HG02798 (cell line): ENCODE data around the gene RNF133.
"Not testable (repeated sequence)": the region's sequence is repeated elsewhere in the genome, so short reads cannot be mapped to it uniquely, and the experiment has no call there.

Source experiments
- ATAC-seq: cut with Tn5 transposase; IDR thresholded peaks from one replicate; pipeline ENCODE4 v1.9.1; 2021; ENCODE audit warnings: mild to moderate bottlenecking; ENCODE audit not compliant: unreplicated experiment, poor library complexity

RNF133 gene

DNA sequence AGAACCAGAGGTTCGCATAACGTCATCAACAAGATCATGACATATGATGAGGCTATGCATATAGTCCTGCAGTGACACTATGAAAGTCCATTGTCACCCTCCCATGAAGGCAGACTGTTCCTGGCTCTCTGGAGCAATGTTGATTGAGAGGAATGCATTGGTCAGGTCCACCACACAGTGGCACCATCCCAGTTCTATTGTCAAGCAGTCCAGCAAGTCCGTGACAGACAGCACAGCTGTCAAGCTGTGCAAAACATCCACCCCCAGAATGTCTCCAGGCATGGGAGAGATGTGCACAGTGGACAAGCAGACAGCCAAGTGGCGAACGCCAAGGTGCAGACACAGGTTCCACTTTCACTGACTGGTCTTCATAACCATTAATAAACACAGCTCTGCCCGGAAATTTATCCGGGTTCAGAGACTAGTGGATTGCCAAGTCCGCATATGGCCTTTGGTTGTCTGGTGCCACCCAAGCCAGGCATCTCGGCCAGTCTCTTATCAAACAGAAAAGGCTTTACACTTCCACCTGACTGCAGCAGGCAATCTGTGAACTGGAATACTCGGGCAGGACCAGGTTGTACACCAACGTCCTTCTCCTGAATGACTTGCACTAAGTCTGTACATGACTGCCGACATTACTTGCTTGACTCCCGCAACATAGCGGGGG lies 7.2 kb downstream of the RNF133 start:
- ATAC-seq = no peak

DNA sequence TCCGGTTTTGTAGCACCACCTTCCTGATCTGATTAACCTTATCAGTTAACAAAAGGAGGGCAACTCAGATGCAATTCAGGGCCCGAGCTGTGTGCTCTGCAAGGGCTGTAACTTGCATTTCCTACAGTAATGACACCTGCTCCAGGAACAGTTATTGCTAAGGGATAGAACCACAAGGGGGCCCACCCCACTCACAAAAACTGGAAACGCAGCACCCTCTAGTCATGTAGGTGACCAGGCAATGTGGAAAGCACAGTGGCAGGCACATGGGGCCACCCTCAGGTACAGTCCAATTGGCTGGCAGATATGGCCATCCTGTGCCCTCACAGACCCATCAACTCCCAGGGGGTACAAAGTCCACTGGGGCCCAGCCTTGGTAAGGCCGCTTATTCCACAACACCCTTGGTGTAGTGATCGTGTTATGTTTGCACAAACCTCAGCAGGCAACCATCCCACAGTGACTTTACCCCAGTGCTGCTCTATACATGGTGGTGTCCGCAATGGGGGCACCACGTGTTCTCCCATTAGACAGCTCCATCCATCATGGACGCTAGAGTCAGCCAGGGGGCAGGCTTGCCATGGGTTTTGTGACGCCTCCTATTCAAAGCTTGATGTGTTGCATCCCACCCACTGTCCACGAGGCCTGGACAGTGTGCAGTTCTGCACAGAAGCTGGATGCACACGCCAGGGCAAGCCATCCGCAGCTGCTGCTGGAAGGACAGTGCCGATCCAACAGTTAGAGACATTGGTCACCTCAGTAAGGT lies 9.4 kb downstream of the RNF133 start:
- ATAC-seq = no peak

DNA sequence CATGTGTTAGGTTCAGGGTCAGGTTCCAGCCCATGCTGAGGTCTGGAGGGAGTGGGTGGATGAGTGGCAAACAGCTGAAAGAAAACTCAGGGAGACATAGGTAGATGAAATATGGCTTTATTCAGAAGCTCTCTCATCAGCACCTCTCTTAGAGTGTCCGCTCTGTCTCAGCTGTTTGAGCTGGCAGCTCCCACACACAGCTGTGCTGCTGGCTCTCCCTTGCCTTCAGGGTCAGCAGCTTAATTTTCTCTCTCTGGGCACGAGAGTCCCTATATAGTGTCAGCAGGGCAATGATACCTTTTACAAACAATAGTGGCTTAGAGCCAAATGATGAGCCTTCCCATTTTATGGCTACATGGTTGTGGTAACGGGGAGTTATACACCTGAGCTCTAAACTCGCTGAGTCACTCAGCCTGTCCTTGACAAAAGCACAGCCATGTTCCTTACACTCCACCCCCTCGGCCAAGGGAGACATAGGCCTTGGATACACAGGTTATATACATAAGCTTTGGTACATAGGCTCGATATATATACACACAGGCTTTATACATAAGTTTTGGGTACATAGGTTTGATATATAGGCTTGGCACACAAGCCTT lies 10.4 kb downstream of the RNF133 start:
- ATAC-seq = no peak

DNA sequence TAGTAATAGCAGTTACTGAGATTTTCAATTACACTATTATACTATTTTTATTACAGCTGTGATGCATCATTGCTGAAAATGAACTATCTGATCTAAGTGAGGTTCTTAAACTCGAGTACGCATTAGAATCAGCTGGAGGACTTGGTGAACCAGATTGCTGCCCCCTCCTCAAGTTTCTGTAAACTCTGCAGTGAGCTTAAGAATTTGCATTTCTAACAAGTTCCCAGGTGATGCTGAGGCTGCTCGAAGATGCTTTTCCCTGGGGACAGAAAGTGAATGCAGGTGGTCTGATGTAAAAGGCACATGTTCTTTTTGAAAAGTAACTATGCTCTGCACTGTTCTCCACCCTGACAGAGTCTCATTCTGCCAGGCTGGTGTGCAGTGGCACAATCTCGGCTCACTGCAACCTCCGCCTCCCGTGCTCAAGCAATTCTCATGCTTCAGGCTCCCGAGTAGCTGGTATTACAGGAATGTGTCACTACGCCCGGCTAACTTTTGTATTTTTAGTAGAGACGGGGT lies 12.5 kb downstream of the RNF133 start:
- ATAC-seq = no peak

DNA sequence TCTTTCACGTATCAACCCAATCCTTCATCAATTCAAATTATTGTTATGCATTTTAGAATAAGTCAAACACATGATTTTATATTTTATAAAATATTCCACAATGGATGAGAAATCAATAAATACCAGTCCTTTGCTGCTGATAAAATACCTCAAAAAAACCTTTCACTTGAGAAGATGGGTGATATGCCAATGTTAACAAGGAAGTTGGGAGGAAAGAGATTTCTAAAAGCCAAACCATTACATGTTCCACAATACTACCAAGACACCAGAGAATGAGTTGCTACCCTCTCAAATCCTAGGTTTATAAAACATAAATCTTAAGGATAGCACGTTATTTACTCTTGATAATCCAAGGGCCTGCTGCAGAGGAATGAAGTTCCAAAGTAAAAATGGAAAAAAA lies 14.4 kb downstream of the RNF133 start:
- no peak for ATAC-seq

DNA sequence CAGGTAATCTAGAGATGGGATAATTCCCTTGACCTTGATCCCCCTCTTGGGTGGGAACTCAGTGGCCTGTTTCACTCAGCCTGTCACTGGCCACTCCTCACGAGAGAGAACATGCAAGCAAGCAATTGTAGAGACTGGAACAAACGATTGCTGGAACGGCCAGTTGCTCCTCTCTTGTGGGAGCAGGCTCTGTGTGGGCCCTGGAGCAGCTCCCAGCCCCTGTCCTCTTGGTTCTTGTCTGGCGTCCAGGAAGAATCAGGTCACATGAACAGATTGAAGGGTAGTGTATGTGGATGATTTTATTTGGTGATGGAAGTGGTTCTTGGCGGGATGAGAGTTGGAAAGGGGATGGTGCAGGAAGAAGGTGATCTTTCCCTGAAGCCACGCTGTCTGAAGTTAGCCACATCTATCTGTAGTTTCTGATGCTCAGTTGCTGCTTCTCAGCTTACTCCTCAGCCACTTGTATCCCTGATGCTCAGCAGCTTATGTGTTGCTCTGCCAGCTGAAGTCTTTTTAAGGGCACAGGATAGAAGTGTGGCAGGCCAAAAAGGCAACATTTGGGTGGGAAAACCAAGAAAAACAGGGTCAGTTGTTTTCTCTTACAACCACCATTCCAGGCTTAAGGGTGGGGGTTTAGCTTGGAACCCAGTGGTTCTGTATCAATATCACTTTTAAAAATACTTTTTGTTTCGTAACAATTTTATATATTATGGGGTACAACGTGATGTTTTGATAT lies 15.9 kb downstream of the RNF133 start:
- no peak for ATAC-seq

DNA sequence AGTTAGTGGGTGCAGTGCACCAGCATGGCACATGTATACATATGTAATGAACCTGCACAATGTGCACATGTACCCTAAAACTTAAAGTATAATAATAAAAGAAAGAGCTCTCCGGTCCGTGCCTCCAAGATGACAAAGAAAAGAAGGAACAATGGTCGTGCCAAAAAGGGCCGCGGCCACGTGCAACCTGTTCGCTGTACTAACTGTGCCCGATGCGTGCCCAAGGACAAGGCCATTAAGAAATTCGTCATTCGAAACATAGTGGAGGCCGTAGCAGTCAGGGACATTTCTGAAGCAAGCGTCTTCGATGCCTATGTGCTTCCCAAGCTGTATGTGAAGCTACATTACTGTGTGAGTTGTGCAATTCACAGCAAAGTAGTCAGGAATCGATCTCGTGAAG lies 17.7 kb downstream of the RNF133 start:
- not testable (repeated sequence) for ATAC-seq

DNA sequence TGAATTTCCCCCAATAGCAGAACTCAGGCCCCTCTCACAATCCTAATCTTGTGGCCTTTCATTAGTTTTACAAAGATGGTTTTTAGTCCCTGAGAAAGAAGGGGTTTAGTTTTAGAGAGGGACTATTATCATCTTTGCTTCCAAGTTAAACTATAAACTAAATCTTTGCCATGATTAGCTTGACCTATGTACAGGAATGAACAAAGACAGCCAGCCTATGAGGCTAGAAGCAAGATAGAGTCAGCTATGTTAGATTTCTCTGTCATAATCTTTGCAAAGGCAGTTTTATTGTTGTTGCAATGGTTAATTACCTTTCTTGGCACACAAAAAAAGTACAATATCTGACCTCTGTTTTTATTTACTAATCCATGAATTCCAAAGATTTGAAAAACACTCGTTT lies 19.1 kb downstream of the RNF133 start:
- no peak for ATAC-seq

DNA sequence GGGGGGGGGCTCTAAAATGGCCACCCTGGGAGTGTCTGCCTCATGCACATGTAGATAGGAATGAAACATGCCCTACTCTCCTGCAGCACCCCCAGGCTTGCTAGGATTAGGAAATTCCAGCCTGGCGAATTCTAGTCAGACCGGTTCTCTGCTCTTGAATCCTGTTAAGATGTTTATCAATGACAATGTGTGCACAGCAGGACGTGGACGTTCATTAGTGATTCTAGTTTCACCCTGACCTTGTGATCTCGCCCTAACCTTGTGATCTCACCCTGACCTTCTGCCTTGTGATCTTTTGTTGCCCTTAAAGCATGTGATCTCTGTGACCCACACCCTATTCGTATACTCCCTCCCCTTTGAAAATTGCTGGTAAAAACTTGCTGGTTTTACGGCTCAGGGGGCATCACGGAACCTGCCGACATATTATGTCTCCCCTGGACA lies 19.6 kb downstream of the RNF133 start:
- not testable (repeated sequence) for ATAC-seq

DNA sequence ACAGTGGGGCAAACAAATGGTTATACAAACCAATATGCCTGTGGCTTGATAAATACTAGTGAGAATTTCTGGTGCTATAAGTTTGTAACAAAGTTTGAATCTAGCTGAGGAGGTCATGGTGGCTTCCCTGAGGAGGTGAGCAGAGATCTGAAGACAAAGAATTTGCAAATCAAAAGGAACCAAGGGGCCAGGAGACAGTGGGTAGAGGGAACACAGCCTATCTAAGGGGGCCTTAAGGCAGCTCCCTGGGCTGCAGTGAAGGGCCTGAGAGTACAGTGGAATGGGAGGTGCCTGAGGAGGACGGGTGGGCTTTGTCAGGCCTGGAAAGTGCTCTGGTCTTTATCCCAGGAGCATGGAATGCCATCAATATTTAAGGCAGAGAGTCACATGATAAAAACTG lies 21.8 kb downstream of the RNF133 start:
- ATAC-seq = no peak

DNA sequence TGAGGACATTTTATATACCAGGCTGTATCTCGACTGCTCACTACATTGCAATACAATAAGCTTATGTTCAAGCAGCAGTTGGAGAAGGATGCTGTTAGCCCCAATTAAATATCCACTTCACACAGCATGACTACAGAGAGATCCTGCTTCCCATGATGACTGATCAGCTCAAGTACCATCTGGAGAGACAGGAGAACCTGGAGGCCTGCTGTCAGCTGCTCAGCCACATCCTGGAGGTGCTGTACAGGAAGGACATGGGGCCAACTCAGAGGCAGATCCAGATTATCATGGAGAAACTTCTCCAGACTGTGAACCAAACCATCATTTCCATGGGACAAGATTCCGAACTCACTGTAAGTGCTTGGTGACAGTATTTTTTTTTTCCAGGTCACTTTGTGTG lies 22.5 kb downstream of the RNF133 start:
- ATAC-seq = no peak

DNA sequence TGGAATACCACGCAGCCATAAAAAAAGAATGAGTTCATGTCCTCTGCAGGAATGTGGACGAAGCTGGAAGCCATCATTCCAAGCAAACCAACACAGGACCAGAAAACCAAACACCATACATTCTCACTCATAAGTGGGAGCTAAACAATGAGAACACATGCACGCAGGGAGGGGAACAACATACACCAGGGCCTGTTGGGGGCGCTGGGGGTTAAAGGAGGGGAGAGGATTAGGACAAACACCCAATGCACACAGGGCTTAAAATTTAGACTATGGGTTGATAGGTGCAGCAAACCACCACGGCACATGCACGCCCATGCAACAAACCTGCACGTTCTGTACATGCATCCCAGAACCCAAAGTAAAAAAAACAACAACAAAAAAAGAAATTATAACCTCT lies 23.3 kb downstream of the RNF133 start:
- no peak for ATAC-seq

DNA sequence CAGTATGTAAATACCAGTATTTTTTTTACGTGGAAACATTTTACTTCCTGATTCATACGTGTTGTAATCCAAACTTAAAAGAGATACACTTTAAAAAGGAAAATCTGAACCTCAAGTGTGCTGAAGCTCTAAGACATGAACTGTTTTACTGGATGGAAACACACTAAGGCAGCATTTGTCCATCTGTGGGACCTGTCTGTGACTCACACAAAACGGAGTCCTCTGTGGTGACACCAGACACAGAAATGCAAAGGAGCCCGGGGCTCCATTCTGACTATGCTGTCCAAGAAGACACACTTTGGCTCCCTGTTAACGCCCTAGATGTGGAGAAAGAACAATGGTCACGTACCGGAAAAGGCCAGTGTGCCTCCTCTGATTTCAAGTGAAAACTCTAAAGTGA lies 23.9 kb downstream of the RNF133 start:
- ATAC-seq = no peak

DNA sequence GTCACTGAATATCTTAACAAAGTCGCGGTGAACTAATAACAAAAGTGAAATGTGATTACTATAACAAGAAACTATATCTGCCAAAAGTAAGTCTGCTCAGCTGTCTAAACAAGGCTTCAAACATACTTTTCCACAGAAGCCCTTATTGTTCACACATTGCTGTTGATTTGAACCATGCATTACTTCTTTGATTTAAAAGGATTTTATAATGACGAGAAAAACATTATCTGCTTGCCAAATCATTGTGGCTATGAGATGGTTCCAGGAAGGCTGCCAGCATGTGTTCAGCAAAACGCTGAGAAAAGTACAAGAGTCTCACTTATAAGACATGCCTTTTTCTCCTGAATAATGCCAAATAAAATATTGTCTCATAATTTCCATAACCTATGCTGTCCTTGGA lies 24.4 kb downstream of the RNF133 start:
- ATAC-seq = no peak

DNA sequence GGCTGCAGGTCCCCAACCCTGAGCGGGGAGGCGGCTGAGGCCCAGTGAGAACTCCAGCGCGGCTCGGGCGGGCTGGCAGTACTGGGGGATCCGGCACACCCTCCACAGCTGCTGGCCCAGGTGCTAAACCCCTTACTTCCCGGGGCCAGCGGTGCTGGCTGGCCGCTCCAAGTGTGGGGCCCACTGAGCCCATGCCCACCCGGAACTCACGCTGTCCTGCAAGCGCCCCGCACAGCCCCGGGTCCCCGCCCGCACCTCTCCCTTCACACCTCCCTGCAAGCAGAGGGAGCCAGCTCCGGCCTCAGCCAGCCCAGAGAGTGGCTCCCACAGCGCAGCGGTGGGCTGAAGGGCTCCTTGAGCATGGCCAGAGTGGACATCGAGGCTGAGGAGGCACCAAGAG lies 25.0 kb downstream of the RNF133 start:
- no peak for ATAC-seq

DNA sequence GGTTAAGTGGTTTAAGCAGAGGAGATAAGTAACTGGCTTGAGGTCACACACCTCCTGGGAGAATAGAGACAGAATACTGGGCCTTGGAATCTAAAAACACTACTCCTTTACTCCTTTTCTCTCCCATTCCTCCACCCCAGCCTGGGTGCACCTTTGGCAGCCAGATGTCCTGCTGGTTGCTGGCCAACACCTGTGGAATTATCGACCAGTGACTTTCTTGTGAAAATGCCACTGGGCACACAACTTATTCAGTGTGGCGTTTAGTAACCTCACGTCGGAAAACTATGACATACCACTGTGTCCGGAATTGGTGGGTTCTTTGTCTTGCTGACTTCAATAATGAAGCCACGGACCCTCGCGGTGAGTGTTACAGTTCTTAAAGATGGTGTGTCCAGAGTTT lies 26.4 kb downstream of the RNF133 start:
- ATAC-seq = no peak

DNA sequence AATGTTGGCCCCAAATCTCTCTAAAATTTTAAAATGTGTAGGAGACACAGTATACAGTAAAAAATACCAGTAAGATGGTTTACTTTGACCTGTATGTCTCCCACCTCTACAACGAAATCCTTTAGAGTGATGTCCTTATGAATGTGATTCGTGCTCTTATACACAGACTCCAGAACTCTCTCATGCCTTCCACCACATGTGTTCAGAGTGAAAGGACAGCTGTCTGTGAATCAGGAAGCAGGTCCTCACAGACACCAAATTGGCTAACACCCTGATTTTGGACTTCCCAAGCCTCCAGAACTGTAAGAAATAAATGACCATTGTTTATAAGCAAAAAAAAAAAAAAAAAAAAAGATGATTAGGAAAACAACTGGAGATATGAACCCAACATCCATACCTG lies 35.2 kb downstream of the RNF133 start:
- no peak for ATAC-seq

DNA sequence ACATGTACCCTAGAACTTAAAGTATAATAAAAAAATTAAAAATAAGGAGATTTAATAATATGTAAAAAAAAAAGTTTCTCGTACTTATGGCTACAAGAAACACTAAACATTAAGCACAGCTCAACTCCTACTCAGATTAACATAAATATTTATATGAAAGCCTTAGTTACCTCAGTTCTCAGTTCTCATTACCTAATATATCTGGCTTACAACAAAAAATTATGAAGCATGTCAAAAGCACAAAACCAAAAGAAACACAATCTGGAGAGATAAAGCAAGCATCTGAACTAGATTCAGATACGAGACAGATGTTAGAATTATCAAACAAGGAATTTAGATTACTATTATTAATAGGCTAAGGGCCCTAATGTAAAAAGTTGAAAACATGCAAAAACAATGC lies 40.1 kb downstream of the RNF133 start:
- no peak for ATAC-seq

DNA sequence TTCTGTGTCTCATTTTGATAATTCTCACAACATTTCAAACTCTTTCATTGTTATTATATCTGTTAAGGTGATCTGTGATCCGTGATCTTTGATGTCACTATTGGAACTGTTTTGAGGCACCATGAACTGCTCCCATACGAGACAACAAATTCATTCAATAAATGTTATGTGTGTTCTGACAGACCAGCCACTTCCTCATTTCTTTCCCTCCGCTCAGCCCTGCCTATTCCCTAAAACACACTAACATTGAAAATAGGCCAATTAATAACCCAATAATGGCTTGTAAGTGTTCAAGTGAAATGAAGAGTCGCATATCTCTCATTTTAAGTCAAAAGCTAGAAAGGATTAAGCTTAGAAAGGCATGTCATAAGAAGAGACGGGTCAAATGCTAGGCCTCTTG lies 45.2 kb downstream of the RNF133 start:
- ATAC-seq = no peak

DNA sequence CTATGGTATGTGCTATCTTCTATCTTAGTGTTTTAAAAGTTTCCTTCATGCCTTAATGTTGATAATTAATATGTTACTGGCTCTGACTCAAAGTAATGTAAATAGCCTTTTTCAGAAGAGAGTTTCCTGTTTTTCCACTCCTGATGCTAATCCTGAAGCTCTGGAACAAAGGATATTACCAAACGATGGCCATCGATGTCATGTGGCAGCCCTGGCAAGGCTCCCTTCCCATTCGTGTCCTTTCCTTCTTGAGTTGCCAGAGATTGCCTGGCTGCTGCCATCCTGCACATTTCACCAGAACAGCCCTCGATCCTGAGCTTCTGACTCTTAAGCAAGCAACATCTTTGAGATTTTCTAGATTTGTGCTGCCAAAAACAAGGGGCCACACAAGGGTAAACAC lies 46.0 kb downstream of the RNF133 start:
- no peak for ATAC-seq

DNA sequence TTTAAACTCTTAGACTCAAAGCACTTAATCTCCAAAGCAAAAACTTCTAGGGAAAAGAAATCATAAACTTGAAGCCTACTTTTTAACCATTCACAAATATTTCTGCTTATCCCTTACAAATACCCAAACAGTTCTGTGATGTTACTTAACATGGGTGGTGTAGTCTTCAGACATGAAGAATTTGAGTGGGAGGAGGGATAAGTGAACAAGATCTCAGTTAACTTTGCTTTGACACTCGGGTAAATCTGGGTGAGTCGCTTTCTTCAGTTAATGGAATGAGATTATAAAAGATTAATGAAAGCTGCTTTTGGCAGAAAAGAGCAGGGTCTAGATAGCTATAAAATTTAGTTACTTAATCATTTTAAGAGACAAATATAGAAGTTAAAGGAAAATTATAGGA lies 47.5 kb downstream of the RNF133 start:
- no peak for ATAC-seq
